UCSD-AML1 (cell line): ENCODE measurements around the gene MGAT4A.
"Not testable (repeated sequence)": the region's sequence is repeated elsewhere in the genome, so short reads cannot be mapped to it uniquely, and the experiment has no call there.

Experiments used
- DNase-seq: peaks from one replicate; lab custom pipeline; 2025; ENCODE audit not compliant: unreplicated experiment; lab: John Stamatoyannopoulos, UW

The MGAT4A gene

DNA sequence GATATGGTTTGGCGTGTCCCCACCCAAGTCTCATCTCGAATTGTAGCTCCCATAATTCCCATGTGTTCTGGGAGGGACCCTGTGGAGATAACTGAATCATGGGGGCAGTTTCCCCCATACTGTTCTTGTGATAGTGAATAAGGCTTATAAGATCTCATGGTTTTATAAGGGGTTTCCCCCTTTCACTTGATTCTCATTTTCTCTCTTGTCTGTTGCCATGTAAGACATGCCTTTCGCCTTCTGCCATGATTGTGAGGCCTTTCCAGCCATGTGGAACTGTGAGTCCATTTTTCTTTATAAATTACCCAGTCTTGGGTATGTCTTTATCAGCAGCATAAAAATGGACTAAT, 71.5 kb downstream of the MGAT4A start:
- DNase-seq, result not testable (repeated sequence)

DNA sequence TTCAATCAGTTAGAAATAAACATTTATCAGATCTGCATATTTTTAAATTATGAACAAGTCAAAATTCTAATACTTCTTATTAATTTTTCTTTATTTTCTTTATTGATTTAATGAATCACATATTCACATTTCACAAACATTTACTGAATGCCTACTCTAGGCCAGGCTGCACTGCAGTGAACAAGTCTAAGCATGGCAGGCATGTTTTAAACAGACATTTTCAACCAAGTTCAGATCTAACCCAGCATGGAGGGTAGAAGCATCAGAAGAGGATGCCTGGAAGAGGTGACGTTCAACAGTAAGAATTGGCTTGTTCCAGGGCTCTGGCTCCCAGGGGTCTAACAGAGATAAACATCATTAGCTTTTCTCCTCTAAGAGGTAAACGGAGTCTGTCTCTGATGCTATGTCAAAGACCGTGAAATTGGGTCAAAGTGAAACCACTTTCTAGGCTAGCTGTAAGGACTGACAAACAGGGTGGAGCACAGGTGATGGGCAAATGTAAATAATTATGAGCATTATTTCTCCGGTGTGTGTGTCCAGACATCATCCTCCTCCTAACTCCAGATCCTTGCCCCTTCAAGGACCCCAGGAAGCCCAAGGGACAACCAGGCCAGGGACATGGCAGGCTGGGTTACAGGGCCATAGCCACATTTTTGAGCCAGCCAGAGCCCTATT, 72.0 kb downstream of the MGAT4A start:
- DNase-seq, result no peak

DNA sequence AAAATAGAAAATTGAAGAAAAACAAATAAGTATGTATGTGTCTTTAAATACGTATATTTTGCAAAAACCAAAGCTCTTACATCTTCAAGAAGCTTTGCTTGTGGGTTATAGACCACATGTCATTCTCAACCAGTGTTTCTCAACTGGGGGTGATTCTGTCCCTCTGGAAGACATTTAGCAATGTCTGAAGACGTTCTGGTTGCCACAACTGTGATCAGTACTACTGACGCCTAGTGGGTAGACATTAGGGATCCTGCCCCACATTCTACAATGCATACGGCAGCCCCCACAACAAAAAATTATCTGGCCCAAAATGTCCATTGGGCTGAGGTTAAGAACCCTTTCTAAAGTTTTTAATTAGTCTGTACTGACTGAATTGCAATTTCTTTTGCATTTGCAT, 74.1 kb downstream of the MGAT4A start:
- DNase-seq, result no peak

DNA sequence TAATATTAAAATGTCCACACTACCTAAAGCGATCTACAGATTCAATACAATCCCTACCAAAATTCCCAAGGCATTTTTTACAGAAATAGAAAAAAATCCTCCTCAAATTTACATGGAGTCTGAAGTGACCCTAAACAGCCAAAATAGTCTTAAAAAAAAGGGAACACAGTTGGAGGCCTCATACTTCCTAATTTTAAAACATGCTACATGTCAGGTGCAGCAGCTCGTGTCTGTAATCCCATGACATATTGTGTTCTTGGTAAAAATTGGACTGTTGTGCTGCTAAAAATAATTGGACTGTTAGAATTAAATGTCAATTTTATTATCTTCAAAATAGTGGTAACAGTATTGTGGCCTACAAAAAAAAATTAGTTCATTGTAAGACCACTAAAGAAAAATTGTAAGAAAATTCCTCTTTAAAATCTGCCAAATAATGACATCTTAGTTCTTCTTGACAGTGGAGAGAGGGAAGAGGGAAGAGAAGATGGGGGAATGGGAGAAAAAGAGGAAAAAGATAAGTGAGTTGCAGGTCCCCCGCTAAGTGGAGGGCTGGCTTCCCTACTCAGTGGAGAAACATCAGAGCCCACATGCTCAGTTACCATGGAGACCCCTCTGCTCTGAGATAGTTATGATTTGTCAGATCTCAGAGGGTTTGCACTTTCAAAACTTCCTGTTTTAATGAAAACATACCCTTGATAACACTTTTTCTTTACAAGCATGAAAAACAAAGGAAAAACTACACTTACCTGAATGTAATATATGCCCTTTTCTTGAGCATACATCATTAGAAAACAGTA, 76.0 kb downstream of the MGAT4A start:
- DNase-seq, result no peak

DNA sequence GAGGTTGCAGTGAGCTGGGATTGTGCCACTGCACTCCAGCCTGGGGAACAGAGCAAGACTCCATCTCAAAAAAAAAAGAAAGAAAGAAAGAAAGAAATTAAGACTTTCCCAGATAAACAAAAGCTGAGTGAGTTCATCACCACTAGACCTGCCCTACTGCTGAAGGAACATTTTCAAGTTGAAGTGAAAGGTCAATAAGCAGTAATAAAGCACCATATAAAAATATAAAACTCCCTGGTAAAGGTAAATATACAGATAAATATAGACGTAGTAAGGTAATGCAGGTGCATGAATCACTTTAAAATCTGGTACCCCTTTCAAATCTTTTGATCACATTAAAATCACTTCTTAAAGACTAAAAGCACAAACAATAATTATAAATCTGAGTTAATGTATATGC, 79.9 kb downstream of the MGAT4A start:
- DNase-seq, result no peak

DNA sequence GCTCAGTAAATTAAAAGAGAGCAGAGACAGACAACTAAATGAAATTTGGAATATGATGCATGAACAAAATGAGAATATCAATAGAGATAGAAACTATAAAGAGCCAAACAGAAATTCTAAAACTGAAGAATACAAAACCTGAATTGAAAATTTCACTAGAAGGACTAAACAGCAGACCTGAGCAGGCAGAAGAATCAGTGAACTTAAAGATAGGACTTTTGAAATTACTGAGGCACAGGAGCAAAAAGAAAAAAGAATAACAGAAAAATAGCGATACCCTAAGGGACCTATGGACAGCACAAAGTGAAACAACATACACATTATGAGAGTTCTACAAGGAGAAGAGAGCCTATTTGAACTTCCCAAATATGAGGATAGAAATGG, 80.9 kb downstream of the MGAT4A start:
- DNase-seq, result no peak

DNA sequence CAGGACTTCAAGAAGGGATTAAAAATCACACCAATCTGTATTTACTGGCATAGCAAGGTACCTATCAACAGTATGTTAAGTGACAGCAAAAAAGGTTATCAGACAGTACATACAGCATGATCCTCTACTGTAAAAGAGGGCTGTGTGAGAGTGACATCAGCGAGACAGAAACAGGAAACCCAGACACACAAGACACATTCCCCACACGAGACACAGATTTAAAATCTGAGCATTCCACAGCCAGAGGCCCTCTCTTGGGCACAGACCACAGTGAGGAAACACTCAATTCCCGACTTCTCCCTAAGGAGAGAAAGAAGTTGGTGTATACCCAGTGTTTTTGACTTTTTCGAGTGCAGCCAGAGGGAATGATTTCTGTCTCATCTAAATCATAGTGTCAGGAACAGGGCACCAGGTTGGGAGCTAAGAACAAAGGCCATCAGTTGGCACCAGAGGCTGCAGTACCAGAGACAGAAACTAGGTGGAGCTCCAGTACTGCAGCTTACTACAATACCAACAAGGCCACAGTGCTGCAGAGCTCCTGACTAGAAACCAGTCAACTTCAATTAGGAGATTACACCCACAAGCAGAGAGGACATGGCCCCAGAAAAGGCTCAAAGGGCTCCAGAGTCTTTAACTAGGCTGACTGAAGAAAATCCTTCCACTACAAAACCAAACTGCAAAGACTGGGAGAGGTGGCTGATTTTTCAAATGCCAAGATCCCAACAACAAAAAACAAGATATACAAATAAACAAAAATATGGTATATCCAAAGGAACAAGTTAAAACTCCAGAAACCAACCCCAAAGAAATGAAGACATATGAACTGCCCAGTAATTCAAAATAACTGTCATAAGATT, 81.6 kb downstream of the MGAT4A start:
- peak; percentile 67 for DNase-seq

DNA sequence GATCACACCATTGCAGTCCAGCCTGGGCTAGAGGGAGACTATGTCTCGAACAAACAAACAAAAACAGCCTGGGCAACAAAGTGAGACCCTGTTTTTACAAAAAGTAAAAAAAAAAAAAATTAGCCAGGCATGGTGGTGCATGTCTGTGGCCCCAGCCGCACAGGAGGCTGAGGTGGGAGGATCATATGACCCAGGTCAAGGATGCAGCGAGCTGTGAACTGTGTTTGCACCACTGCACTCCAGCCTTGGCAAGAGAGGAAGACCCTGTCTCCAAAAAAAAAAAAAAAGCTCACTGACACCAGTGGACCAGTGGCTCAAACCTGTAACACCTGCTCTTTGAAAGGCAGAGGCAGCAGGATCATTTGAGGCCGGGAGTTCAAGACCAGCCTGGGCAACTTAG, 82.5 kb downstream of the MGAT4A start:
- DNase-seq, result no peak

DNA sequence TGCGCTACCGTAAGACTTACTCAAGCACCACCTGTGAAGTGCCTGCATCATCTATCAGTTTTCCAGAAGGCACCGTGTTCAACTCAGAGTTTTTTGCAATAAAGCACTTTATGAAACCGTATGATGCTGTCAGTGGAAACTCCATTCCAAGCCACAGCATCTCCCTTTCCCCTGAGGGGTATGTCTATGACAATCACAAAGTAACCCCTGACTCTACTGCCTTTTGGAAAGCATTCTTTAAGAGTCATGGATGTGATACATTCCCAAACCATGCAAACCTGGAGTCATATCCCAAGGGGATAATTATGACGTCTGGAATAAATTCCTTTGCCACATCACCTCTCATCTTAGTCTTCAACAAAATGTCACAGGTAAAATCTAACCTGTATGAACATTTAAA, 83.3 kb downstream of the MGAT4A start:
- no peak for DNase-seq

DNA sequence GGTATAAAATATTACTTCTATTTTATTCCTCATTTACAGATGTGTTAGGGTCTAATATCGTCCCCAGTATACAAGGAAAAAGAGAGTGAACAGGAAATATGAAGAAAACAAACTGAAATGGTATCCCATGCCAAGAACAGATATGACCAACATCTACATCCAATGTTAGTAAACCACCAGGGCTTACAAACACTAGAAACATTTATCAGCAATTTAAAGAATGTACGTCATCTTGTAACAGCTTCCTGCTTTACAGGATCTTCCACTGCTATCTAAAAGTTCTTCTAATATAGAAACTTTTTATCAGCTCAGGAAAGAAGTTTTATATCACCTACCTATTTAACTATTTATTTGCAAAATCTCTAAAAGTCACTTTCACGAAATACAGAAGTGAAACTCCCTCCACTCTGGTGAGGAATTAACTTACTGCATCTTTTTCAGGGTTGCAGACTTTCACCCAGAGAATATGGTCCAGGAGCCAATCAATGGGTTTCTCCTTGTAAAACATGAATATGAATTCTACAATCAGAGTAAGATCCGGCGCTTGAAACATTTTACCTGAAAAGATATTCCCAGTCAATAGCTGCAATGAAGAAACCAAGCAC, 87.3 kb downstream of the MGAT4A start:
- no peak for DNase-seq

DNA sequence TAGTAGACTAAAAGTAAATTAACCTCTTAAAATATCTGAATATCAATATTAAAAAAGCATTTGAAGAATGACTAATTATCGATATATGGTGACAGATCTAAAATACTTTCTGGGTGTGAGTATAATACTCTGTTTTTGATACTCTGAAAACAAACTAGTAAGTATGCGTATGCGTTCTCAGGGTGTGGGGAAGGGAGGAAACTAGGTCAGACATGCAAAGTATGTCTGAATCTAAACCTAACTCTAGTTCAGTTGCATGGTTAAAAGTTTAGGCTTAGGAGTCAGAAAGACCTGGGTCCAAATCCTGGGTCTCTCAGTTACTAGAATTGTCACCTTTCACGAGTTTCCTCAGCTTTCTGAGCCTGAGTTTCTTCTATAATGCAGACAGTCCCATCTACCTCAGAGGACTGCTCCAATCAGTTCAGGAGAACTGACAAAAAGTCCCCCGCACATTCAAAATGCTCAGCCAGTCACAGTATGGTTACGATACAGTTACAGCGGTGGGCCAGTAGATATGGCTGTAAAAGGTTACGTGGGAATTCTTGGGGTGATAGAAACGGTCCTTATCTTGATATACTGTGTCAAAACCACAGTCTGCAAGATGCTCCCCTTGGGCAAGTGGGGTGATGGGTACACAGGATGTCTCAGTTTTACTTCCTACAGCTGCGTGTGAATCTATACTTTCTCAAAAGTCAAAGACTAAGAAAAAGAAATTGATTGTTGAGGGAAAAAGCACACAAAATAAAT, 93.4 kb downstream of the MGAT4A start:
- no peak for DNase-seq

DNA sequence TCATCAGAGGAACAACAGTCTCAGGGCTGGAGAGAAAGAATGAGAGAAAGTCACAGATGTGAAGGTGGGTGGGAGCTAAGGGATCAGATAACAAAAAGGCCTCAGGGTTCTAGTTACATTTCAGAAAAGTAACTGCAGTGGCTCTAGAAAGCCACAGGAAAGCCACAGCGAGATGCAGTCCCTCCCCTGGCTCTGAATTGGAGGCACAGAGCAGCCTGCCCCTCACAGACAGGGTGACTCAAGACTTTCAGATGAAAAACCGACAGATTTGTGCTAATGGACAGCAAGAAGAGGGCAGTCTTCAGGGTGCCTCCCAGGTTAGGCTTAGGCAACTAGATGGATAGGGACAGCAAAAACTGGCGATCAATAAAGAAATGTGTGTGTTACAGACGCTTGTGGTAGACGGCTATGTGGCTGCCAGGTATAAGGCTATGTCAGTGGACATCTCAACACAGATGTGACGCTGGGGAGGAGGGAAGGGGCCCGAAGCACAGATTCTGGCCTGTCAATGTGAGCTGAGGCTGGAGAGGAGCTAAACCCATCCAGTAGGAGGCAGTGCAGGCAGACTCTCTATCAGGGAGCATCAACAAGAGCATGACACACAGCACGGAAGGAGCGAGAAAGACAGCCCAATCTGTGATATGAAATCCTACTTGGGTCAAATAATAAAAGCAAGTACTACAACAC, 96.4 kb downstream of the MGAT4A start:
- DNase-seq, result no peak

DNA sequence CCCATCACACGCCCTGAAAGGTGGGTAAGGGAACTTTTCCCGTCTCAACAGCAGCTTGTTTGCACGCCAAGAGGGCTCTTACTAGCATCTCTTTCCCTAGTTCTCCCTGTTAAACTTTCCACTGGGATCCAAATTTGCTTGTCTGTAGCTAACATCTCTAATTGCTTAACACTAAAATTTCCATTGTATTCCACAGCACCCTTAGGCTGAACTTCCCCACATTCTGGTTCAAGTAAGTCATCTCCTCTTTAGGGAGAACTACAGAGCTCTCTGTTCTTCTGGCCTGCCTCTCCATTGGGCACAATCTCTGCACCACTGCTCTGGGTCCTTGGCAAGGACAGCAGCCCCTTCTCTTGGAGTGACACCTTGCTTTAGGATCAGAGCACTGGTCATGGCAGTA, 98.6 kb downstream of the MGAT4A start:
- DNase-seq, result no peak

DNA sequence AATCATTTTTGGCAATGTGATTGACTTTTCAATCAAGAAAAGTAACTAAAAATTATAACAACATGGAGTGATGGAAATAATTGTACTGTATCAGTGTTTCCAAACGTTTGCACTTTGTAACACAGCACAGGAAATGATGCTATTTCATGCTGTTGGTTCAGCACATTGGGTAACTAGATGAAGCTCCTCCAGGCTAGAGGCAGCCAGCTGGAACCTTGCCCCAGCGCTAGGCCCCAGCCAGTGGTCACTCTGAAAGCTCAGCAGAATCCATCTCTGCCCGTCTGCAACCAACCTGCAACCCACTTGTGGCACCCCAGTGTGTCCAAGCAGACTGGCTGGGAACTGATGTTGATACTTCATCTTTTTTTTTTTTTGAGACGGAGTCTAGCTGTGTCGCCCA, 107.3 kb downstream of the MGAT4A start:
- no peak for DNase-seq

DNA sequence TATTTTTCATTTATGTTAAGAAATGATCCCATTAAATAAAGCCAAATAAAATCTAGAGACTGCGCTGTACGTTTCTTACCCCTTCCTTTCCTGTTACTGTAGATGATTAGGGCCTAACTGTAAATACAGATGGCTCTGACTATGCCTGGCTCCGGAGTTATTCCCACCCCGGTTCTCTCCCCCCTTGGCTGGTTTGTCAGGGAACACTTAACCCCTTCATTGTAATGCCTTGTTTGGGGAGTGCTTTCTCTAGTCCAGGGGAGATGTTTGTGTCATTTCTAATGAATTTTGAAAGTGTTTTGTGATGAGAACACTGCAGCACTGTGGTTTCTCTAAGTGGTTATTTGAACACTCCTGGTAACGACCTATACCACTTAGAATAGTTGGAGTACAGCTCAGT, 113.8 kb downstream of the MGAT4A start:
- DNase-seq, result no peak

DNA sequence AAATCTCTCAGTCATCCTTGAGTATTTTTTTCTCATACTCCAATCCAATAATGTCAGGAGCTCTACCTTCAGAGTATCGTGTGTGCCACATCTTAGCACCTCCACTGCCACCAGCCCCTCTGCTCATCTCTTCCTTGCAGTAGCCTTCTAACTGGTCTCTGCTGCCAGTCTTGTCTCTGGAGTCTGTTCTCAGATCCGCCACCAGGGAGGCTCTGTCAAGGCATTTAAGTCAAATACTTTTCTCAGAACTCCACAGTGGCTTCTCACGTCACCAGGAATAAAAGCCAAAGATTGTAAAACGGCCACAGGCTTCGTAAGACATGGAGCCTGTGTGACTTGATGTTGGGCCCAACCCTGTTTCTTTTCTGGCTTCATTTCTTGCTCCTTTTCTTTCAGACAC, 115.5 kb downstream of the MGAT4A start:
- DNase-seq, result no peak

DNA sequence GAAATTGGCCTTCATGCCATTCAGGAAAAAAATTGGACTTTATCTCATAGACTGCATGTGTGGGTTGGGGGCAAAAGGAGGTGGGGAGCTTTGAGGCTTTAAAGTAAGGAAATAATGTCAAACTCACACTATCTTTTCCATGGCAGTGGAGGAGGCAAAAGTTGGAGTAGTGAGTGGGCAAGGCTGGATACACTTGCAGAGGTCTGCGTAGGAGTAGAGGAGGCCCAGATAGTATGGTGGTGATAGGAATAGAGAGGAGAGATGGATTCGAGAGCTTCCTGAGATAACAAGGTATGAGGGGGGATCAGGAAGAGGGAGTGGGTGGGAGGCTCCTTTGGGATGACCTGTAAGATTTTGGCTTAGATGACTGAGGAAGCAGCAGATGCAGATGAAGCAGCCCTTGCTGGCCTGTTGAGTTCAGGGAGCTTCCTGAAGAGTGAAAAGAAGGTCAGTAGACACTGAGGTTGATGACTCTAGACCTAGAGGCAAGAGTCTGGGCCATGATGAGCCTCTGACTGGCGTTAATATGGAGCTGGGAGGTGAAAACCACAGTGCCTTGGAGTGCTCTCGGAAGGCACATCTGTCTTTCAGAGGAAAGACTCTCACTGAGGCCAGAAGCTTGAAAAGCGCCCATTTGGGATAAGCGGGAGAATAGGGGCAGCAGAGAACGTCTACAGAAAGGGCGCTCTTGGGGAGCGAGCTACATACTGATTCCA, 116.8 kb downstream of the MGAT4A start:
- DNase-seq, result no peak

DNA sequence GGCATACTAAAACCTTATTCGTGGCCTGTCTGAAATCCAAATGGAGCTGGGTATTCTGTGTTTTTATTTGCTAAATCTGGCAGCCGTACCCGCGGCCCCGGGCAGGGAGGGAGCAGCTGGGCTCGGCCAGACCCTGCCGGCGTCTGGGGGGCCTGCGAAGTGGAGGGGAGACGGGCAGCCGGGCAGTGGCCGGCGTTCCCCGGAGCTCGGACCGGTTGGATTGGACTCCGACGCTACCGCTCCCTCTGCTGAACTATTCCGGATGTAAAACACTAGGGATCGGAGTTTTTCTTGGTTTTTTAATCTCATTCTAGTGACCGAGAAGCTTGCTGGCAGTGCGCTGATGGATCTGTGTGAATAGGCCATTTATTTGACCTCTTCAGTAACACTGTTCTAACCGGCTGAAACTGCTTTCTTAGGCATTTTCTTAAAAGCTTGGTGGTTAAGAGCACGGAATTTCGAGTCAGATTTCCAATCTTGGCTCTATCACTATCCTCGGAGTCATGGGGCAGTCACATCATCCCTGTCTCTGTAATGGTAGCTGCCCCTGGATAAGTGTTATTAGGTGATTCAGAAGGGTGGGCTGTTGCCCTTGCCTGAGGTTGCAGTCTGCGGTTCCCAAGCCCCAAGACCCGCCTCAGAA, 121.8 kb downstream of the MGAT4A start:
- DNase-seq, result peak; percentile 40
